Prostate gland (tissue), 2 donors: ENCODE measurements around the gene SLC9A8. TPM values are rescaled to one million over a fixed set of nuclear protein-coding genes. Genes with fewer than 3 reads are reported as not detected.

ENCODE experiments used
- DNase-seq: peaks from one replicate; pipeline ENCODE4 v3.0.0-alpha.2; 2019; ENCODE audit warnings: low spot score
- H3K27ac ChIP-seq, 2 donors: fragments of 200-600 bp; sonication (generic); 2 replicates each; pipeline ENCODE4 v1.5.1; 2017 to 2019
- H3K27me3 ChIP-seq: fragments of 200-600 bp; sonication (generic); replicated peaks from 2 replicates; pipeline ENCODE4 v1.5.1; 2019; ENCODE audit not compliant: insufficient read depth
- H3K36me3 ChIP-seq, 2 donors: fragments of 200-600 bp; sonication (generic); 1 replicate in 1 of 2; 2 replicates in 1 of 2; pipeline versions ENCODE4 v1.5.1 to v1.8.1; 2017 to 2019
- H3K4me1 ChIP-seq: fragments of 200-600 bp; sonication (generic); replicated peaks from 2 replicates; pipeline ENCODE4 v1.5.1; 2019
- H3K4me3 ChIP-seq, 2 donors: fragments of 200-600 bp; sonication (generic); 2 replicates each; pipeline ENCODE4 v1.5.1; 2017 to 2019
- H3K9me3 ChIP-seq: fragments of 200-600 bp; sonication (generic); 2 replicates; pipeline ENCODE4 v1.5.1; 2017
- POLR2A ChIP-seq: fragments of 450-650 bp; IDR thresholded peaks from one replicate; pipeline ENCODE4 v1.6.1; 2016; ENCODE audit warnings: antibody characterized with exemption, mild to moderate bottlenecking
- POLR2AphosphoS5 ChIP-seq: sonication (generic); formaldehyde crosslinking; IDR thresholded peaks from one replicate; pipeline ENCODE4 v1.6.1; 2017; ENCODE audit warnings: antibody characterized with exemption
- WGBS: methylation state at CpG from one replicate; pipeline ENCODE4 v1.1.5; 2018; 5-methylcytosine and 5-hydroxymethylcytosine counted together
- intact Hi-C: fragments of 100-400 bp; cut with DNase I; formaldehyde crosslinking; loops from one replicate; pipeline ENCODE4 v1.14.2; 2022
- total RNA-seq, 2 donors: library from RNA; depleted of rRNA; stranded (reverse); fragments of >200 nt; gene quantifications; one replicate each; pipeline ENCODE4 v1.1.0, GENCODE V29; 2016
- TF ChIP-seq, protein P1 (sequence below), 4 experiments: fragments of 200-600 bp in 2 of 4; fragments of 450-650 bp in 2 of 4; sonication (generic) in 2 of 4; IDR thresholded peaks; 1 replicate in 3 of 4; 2 replicates in 1 of 4; pipeline ENCODE4 v1.5.1; 2016 to 2019; ENCODE audit warnings: antibody characterized with exemption in 4 of 4, mild to moderate bottlenecking in 2 of 4, moderate library complexity in 2 of 4

SLC9A8 gene
- total RNA-seq, 2 donors from 2014 or later, result 13.5 to 26.4 TPM

DNA sequence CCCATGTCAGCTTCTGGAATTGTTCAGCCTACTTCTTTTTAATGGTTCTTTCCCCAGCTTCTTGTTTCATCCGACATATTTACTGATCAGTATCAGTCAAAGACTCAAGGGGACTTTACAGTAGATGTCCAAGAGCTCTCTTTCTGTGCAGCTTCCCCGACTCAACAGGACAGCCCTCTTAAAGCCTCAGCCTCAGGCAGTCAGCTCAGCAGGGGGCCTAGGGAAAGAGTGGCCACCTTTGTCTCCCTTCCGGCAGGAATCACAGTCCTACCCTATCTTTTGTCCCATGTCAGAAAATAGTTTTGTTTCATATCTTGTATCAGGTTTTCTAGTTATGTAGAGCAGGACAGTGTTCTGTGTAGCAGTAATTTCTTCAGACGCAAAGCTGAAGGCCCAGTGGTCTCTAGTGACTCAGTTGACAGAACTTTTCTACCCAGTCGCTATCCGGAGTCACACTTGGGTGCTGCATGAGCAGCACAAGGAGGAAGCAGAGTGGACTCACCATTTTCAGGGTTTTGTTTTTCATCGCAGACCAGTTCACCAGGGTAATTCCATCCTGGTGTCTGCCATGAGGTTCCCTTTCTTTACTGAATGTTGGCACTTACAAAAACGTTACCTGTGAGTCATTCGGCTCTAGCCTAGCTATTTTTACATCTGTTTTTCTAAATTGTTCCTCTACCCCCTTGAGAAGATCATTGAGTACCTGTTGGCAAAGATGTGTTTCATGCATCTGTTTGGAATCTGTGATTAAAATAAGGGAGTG, 55.0 kb downstream of the SLC9A8 start:
- Histone ChIP-seq H3K4me3 (no peak overlapping the region), H3K27me3 (no peaks in the 10 kb centered on the region), H3K9me3 (no peaks in the 10 kb centered on the region), H3K27ac (no peak overlapping the region), H3K4me1 (no peaks in the 10 kb centered on the region), H3K36me3 (no peaks in the 10 kb centered on the region)
- TF ChIP-seq POLR2AphosphoS5, result no peak
- no peak for TF ChIP-seq POLR2A
- TF ChIP-seq, protein P1, sequence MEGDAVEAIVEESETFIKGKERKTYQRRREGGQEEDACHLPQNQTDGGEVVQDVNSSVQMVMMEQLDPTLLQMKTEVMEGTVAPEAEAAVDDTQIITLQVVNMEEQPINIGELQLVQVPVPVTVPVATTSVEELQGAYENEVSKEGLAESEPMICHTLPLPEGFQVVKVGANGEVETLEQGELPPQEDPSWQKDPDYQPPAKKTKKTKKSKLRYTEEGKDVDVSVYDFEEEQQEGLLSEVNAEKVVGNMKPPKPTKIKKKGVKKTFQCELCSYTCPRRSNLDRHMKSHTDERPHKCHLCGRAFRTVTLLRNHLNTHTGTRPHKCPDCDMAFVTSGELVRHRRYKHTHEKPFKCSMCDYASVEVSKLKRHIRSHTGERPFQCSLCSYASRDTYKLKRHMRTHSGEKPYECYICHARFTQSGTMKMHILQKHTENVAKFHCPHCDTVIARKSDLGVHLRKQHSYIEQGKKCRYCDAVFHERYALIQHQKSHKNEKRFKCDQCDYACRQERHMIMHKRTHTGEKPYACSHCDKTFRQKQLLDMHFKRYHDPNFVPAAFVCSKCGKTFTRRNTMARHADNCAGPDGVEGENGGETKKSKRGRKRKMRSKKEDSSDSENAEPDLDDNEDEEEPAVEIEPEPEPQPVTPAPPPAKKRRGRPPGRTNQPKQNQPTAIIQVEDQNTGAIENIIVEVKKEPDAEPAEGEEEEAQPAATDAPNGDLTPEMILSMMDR (IDR thresholded peaks at IDR 0.05), result no peak
- intact Hi-C loops, result no loop called here
- 64% methylated on average over 9 of the region's 9 CpGs for WGBS
- DNase-seq, result no peak

DNA sequence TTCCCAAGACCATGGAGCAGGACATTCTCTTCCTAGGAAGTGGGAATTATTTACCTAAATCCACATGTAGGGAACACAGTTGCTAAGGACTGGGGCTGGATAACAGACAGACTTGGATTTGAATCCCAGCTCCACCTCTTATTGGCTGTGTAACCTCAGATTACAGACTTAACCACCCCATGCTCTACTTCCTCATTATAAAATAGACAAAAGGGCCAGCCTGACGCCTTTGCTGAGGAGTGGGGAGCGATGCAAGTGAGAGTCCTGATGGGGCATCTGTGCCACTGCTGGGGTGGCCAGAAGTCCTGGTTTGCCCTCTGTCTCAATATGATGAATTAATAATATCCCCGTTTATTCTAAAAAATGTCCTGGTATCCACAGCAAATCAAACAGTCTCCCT, 55.9 kb downstream of the SLC9A8 start:
- Histone ChIP-seq H3K4me3 (no peak overlapping the region), H3K27ac (no peak overlapping the region), H3K9me3 (no peaks in the 10 kb centered on the region), H3K36me3 (no peaks in the 10 kb centered on the region), H3K4me1 (no peaks in the 10 kb centered on the region), H3K27me3 (no peaks in the 10 kb centered on the region)
- DNase-seq, result no peak
- TF ChIP-seq POLR2AphosphoS5 (no peak), POLR2A (no peak)
- TF ChIP-seq, protein P1 (IDR thresholded peaks at IDR 0.05), result no peak
- intact Hi-C loops, result no loop called here
- WGBS, result 80% methylated on average over 3 of the region's 3 CpGs

DNA sequence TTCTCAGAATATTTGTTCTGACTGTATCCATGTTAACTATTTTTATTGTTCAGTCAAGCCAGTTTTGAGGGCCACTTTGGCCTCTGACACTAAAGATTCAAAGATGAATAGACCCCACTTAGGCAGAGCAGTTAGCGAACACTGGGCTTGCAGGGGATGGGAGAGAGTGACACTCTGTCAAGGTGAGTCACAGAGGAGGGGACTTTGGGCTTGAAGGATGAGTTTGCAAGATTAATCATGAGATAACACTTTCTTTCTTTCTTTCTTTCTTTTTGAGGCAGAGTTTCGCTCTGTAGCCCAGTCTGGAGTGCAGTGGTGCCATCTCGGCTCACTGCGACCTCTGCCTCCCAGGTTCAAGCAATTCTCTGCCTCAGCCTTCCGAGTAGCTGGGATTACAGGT, 56.3 kb downstream of the SLC9A8 start:
- Histone ChIP-seq H3K4me3 (no peak overlapping the region), H3K36me3 (no peaks in the 10 kb centered on the region), H3K4me1 (no peaks in the 10 kb centered on the region), H3K9me3 (no peaks in the 10 kb centered on the region), H3K27ac (no peak overlapping the region), H3K27me3 (no peaks in the 10 kb centered on the region)
- 90% methylated on average over 5 of the region's 5 CpGs for WGBS
- no peak for DNase-seq
- TF ChIP-seq POLR2AphosphoS5 (no peak), POLR2A (no peak)
- TF ChIP-seq, protein P1 (IDR thresholded peaks at IDR 0.05), result no peak
- intact Hi-C loops, result no loop called here

DNA sequence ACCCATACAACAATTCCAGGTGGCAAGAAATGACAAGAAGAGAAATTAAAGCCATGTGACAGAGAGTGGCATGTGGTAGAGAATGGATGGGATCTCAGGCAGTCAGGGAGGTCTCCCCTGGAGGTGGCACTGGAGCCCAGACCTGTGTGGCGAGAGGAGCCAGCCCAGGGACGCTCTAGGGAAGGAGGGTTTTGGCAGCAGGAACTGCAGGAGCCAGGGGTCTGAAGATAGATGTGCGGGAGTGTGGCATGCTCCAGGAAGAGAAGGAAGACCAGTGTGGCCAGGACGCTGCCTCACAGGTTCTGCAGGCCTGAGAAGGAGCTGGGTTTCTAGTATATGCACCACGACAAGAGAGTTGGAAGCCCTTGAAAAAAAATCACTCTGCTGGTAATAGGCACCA, 57.6 kb downstream of the SLC9A8 start:
- H3K4me3 ChIP-seq, result no peak overlapping the region
- no peaks in the 10 kb centered on the region for H3K36me3 ChIP-seq
- no peak for DNase-seq
- H3K9me3 ChIP-seq, result no peaks in the 10 kb centered on the region
- no peaks in the 10 kb centered on the region for H3K4me1 ChIP-seq
- TF ChIP-seq POLR2A, result no peak
- TF ChIP-seq POLR2AphosphoS5, result no peak
- TF ChIP-seq, protein P1 (IDR thresholded peaks at IDR 0.05), result no peak
- 92% methylated on average over 5 of the region's 5 CpGs for WGBS
- no peaks in the 10 kb centered on the region for H3K27me3 ChIP-seq
- intact Hi-C loops, result no loop called here
- H3K27ac ChIP-seq, result no peak overlapping the region

DNA sequence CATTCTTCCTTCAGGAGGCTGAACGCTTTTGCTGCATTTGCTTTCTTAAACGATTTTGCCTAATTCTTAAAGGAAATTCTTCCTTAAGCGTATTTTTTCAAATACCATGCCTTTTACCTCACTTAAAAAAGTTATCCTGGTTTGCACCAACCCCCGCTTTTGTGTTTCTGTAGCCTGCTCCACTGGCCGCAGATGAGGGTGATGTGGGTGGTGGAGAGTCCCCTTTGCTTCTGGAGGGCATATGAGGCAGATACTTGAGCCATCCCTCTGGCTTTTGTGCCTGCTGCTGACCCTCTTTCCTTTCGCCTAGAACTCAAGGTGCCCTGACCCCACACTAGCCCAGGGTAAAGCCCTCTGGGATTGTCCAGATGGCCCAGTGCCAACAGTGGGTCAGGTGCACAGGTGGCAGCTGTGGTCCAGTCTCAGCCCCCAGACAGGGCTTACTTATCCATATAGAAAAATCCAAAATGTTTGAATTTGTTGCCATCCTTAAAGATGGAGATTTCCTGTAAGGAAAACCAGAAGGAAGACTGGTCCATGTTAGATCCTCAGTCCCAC, 58.8 kb downstream of the SLC9A8 start:
- Histone ChIP-seq H3K27me3 (no peaks in the 10 kb centered on the region), H3K27ac (no peak overlapping the region), H3K4me1 (no peaks in the 10 kb centered on the region), H3K9me3 (no peaks in the 10 kb centered on the region), H3K4me3 (no peak overlapping the region), H3K36me3 (no peaks in the 10 kb centered on the region)
- TF ChIP-seq POLR2AphosphoS5 (no peak), POLR2A (no peak)
- TF ChIP-seq, protein P1 (IDR thresholded peaks at IDR 0.05), result no peak
- no peak for DNase-seq
- intact Hi-C loops, result no loop called here
- WGBS, result 98% methylated on average over 6 of the region's 6 CpGs
